ENCODE results near the gene CPNE1.

DNA sequence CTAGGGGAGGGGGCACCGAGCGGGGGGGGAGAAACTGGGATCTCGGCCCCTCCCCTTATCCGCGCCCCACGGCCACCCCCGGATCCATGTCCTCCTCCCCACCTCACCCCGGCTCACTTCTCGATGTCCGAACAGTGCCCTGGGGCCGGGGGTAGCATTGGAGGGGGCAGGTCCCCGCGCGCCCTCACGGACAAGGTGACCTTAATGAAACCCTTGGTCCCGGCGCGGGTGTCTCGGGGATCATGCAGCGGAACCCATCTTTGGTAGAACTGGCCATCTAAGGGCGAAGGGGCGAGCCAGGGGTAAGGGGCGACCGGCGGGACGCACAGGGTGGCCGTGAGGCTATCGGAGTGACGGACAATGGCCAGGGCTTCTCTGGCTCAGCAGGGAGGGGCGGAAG is 62.7 kb downstream of the CPNE1 start:
- no peak for TF ChIP-seq GATA2 (IDR thresholded peaks at IDR 0.05; ENCODE audit: low read depth, low read length)
- no peak for TF ChIP-seq GATA3 (IDR thresholded peaks at IDR 0.05; ENCODE audit: low read depth, low read length)

All from SH-SY5Y (cell line).